HepG2 (cell line): ENCODE results near the gene MITF. TPM values are rescaled to one million over a fixed set of nuclear protein-coding genes. Genes with fewer than 3 reads are reported as not detected.

ENCODE experiments used
- ATAC-seq: fragments of 200-7000 bp; cut with Tn5 transposase; 3 replicates; pipeline ENCODE4 v1.9.1; 2020; ENCODE audit warnings: mild to moderate bottlenecking, moderate library complexity
- BruUV-seq: library from RNA; stranded (reverse); fragments of 400-500 nt; replicated peaks from 2 replicates; lab custom pipeline; 2021; lab: Mats Ljungman, UMichigan
- CTCF ChIA-PET: fragments of 300-600 bp; formaldehyde crosslinking; extraction: SDS; loops from one replicate; lab custom pipeline; 2021; ENCODE audit warnings: low total read pairs, inconsistent platforms, low intra/inter-chr PET ratio; lab: Yijun Ruan, JAX
- POLR2A ChIA-PET: fragments of 350-600 bp; sonication (Branson Sonifier 250); formaldehyde crosslinking; loops from one replicate; lab custom pipeline; 2020; ENCODE audit warnings: antibody characterized with exemption, inconsistent platforms; lab: Yijun Ruan, JAX
- DNase-seq: peaks from one replicate; pipeline ENCODE4 v3.0.0-alpha.2; 2015; ENCODE audit warnings: low spot score
- FAIRE-seq: peaks from 3 replicates; lab custom pipeline; 2011; peaks lifted over from hg19 to GRCh38; lab: Jason Lieb, UNC
- H2AFZ ChIP-seq: one replicate; pipeline ENCODE4 v1.6.1; 2011; ENCODE audit warnings: low read length, inconsistent platforms
- H3K27ac ChIP-seq: fragments of 300-600 bp; 3 replicates; pipeline ENCODE4 v1.8.0; 2011; ENCODE audit warnings: mixed run types, mild to moderate bottlenecking, mixed read lengths, low read length, inconsistent platforms; ENCODE audit not compliant: insufficient read depth; ENCODE audit errors: extremely low read length
- H3K27me3 ChIP-seq, 2 experiments: fragments of 200-600 bp in 1 of 2; 2 replicates in 1 of 2; 3 replicates in 1 of 2; pipeline versions ENCODE4 v1.6.0 to v1.8.0; 2011; ENCODE audit warnings: low read length in 2 of 2, mild to moderate bottlenecking in 2 of 2, moderate library complexity in 2 of 2, inconsistent platforms in 1 of 2; ENCODE audit not compliant: insufficient read depth in 2 of 2, control insufficient read depth in 1 of 2
- H3K36me3 ChIP-seq, 2 experiments: fragments of 200-600 bp in 1 of 2; replicated peaks in 1 of 2; 2 replicates in 1 of 2; 3 replicates in 1 of 2; pipeline versions ENCODE4 v1.5.1 to v1.8.0; 2011; ENCODE audit warnings: low read length in 2 of 2, inconsistent platforms in 1 of 2; ENCODE audit not compliant: insufficient read depth in 2 of 2, control insufficient read depth in 1 of 2
- H3K4me1 ChIP-seq: 2 replicates; pipeline ENCODE4 v1.5.1; 2012; ENCODE audit warnings: low read length, inconsistent platforms; ENCODE audit not compliant: insufficient read depth
- H3K4me2 ChIP-seq: 2 replicates; pipeline ENCODE4 v1.6.0; 2011; ENCODE audit warnings: low read depth, low read length, inconsistent platforms
- H3K4me3 ChIP-seq, 3 experiments: fragments of 200-600 bp in 1 of 3; sonication (generic), shearing (Covaris generic) in 1 of 3; replicated peaks in 1 of 3; 2 replicates each; pipeline ENCODE4 v1.5.1; 2011 to 2016; ENCODE audit warnings: low read length in 3 of 3, inconsistent platforms in 2 of 3, low read depth in 2 of 3, mild to moderate bottlenecking in 2 of 3, control low read depth in 1 of 3, mixed read lengths in 1 of 3; ENCODE audit not compliant: insufficient read depth in 1 of 3
- H3K79me2 ChIP-seq: one replicate; pipeline ENCODE4 v1.6.1; 2011; ENCODE audit warnings: low read length, inconsistent platforms; ENCODE audit not compliant: insufficient read depth
- H3K9ac ChIP-seq: 2 replicates; pipeline ENCODE4 v1.6.0; 2011; ENCODE audit warnings: mild to moderate bottlenecking, low read depth, low read length, inconsistent platforms; ENCODE audit not compliant: insufficient read depth
- H3K9me3 ChIP-seq: 2 replicates; pipeline ENCODE4 v1.5.1; 2012; ENCODE audit warnings: mild to moderate bottlenecking, low read length
- H4K20me1 ChIP-seq: 2 replicates; pipeline ENCODE4 v1.6.0; 2011; ENCODE audit warnings: inconsistent platforms, mild to moderate bottlenecking, low read length, moderate library complexity; ENCODE audit not compliant: insufficient read depth
- CREB1 ChIP-seq, 2 experiments: fragments of 450-650 bp in 1 of 2; IDR thresholded peaks; 2 replicates each; pipeline ENCODE4 v1.6.1; 2016 to 2017; ENCODE audit warnings: control low read depth in 1 of 2, mild to moderate bottlenecking in 1 of 2, missing compliant biosample characterization in 1 of 2, missing genetic modification characterization in 1 of 2
- SALL1 ChIP-seq: sonication (generic); formaldehyde crosslinking; IDR thresholded peaks from 2 replicates; pipeline ENCODE4 v1.8.0; 2022; ENCODE audit warnings: mild to moderate bottlenecking, missing genetic modification reagents
- ZNF496 ChIP-seq: sonication (generic); formaldehyde crosslinking; IDR thresholded peaks from 2 replicates; pipeline ENCODE4 v1.8.1; 2023; ENCODE audit warnings: mild to moderate bottlenecking, moderate library complexity, missing genetic modification reagents; ENCODE audit not compliant: insufficient replicate concordance
- ZNF781 ChIP-seq: sonication (generic); formaldehyde crosslinking; IDR thresholded peaks from 2 replicates; pipeline ENCODE4 v1.5.1; 2020; ENCODE audit warnings: borderline replicate concordance, mild to moderate bottlenecking, missing genetic modification reagents; ENCODE audit errors: not compliant biosample characterization
- ZSCAN31 ChIP-seq: sonication (generic); formaldehyde crosslinking; IDR thresholded peaks from 2 replicates; pipeline ENCODE4 v1.5.0; 2020; ENCODE audit warnings: low read depth, mild to moderate bottlenecking, missing genetic modification reagents
- WGBS: methylation state at CpG from one replicate; pipeline ENCODE4 v1.1.6; 2017; ENCODE audit warnings: low lambda C conversion rate; 5-methylcytosine and 5-hydroxymethylcytosine counted together
- in situ Hi-C: cut with HindIII; loops from 2 replicates; pipeline ENCODE4 v1.10.0; 2017; ENCODE audit warnings: low pct_unique_long_range_greater_than_20kb; ENCODE audit not compliant: extremely low pct_ligation_motif_present
- intact Hi-C: fragments of 100-400 bp; cut with micrococcal nuclease; formaldehyde crosslinking; loops from one replicate; pipeline ENCODE4 v1.10.0; 2022; ENCODE audit not compliant: unreplicated experiment
- polyA plus RNA-seq, 8 experiments: library from polyadenylated mRNA; depleted of rRNA in 3 of 8; stranded (reverse) in 7 of 8; unstranded in 1 of 8; fragments of >200 nt; fragmentation: Illumina TruSeq in 4 of 8; extraction: Trizol in 4 of 8; gene quantifications; 2 replicates each; pipeline versions ENCODE4 v1.2.1 to v1.2.3, GENCODE V29; 2011 to 2016; ENCODE audit warnings: low read depth in 4 of 8, missing spikeins in 1 of 8, mixed read lengths in 1 of 8; ENCODE audit not compliant: insufficient read depth in 1 of 8
- total RNA-seq, 5 experiments: library from RNA; depleted of rRNA; stranded (reverse); fragments of >200 nt; fragmentation: Illumina TruSeq; extraction: Trizol; gene quantifications; 2 replicates each; pipeline ENCODE4 v1.2.3, GENCODE V29; 2016; ENCODE audit warnings: low read depth in 1 of 5
- TF ChIP-seq, protein P1 (sequence below): sonication (generic); formaldehyde crosslinking; IDR thresholded peaks from 2 replicates; pipeline ENCODE4 v1.8.1; 2023; ENCODE audit warnings: missing genetic modification reagents, mild to moderate bottlenecking, borderline replicate concordance

The MITF gene
- total and polyA plus RNA-seq, 2 of the 13 experiments (the other 11 are each of a cell fraction or from before 2014, with no cell fraction given) = 0.12 to 0.38 TPM

DNA sequence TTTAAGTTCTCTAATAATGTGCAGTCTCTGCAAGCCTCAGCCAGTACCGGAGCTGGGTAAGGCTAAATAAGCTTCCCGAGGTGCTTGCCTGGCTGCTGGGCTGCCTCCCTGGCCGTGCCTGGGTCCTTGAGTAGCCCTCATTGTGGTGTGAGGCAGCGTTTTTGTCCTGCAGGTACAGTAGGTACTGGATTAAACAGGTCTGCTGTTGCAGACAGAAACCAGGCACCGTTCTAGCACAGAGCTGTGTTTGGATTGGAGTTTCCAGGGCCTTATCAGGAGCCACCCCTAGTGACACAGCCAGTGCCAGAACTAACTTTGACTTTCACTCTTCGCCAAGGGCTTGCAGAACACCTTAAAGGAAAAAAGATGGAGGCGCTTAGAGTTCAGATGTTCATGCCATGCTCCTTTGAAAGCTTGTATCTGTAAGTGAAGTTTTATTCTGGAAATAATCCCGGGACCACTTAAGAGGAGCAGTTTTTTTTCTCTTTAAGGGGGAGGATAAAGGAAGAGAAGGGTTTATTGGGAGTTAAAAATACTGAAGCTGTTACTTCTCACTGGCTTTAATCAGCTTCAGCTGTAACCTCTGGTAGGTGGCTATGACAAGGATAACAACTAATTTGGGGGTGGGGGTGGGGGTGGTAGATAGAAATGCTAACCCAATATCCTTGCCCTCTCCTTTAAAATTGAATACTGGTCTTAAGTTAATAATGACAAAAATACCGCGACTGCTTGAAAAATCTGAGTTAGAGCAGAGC, 126.8 kb downstream of the MITF start (continued):
- TF ChIP-seq, protein P1, sequence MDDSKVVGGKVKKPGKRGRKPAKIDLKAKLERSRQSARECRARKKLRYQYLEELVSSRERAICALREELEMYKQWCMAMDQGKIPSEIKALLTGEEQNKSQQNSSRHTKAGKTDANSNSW (CRISPR knock-in tag) = no peak
- TF ChIP-seq ZNF496 (CRISPR knock-in tag) (no peak), ZSCAN31 (CRISPR knock-in tag) (no peak), ZNF781 (no peak)

DNA sequence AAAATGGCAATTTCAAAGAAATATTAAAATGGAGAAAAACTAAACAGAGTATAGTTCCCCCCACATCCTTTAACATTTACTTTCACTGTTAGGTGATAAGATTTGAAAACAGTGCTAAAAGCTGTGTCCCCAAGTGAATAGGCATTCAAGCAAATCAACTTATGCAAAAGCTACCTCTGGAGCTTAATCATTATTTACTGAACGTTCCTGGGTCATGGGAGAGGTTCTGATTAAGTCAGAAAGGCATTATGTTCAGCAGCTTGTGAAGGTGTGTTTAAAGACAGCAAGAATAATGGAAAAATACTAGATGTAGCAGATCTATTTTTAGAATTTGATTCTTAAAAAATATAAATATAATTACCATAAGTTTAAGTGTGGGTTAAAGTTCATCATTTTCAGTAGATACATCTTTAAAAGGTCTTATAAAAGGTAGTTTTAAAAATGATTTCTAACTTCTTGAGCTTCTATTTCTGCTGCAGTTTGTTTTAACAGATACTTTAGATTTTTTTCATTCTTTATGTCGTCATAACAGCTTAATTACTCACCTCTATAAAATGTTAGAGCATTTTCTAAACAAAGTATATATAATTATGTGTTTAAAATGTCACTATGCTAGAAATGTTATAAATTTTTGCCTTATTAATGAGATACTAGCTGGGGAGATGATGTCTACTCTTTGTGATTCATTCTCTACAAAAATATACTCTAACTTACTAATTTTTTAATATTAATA, 127.9 kb downstream of the MITF start:
- intact Hi-C loops = no loop called here
- no peaks in the 10 kb centered on the region for H3K4me1 ChIP-seq
- H3K27me3 ChIP-seq = no peaks in the 10 kb centered on the region
- in situ Hi-C loops = no loop called here
- TF ChIP-seq CREB1 (IDR thresholded peaks at IDR 0.05) (peak; percentile 45; the same call in 1 of the 2 replicates), CREB1 (CRISPR knock-in tag; IDR thresholded peaks at IDR 0.05) (no peak), SALL1 (CRISPR knock-in tag) (no peak)
- CTCF ChIA-PET = no interaction called here
- FAIRE-seq (no peak), ATAC-seq (no peak), DNase-seq (no peak)
- no peaks in the 10 kb centered on the region for H3K79me2 ChIP-seq
- WGBS = 1% methylated on average over 2 of the region's 2 CpGs
- POLR2A ChIA-PET = no interaction called here
- H3K9ac ChIP-seq = no peak overlapping the region
- no peaks in the 10 kb centered on the region for H3K36me3 ChIP-seq
- BruUV-seq = no TSS peak
- H2AFZ ChIP-seq = no peak overlapping the region
- H3K4me3 ChIP-seq = no peak overlapping the region
- no peaks in the 10 kb centered on the region for H3K9me3 ChIP-seq
- H3K27ac ChIP-seq = no peak overlapping the region
- H3K4me2 ChIP-seq = no peak overlapping the region
- no peaks in the 10 kb centered on the region for H4K20me1 ChIP-seq
